DOHH2 (cell line): ENCODE data around the gene PGF.
A peak's percentile ranks its signal among the peaks of the same experiment; 100 is the strongest.

Experiments
- H3F3A ChIP-seq: fragments of 200-600 bp; sonication (generic), shearing (Covaris generic); 2 replicates; pipeline ENCODE4 v1.6.0; 2016; ENCODE audit warnings: antibody characterized with exemption, mild to moderate bottlenecking; ENCODE audit not compliant: control insufficient read depth, insufficient read depth
- H3K27ac ChIP-seq: fragments of 200-600 bp; sonication (generic); 2 replicates; pipeline ENCODE4 v1.5.1; 2014; ENCODE audit warnings: low read depth, mild to moderate bottlenecking, low read length, moderate library complexity
- H3K27me3 ChIP-seq: fragments of 200-600 bp; sonication (generic); 2 replicates; pipeline ENCODE4 v1.6.1; 2014; ENCODE audit warnings: mild to moderate bottlenecking, low read length, mixed read lengths; ENCODE audit not compliant: control insufficient read depth
- H3K36me3 ChIP-seq: fragments of 200-600 bp; sonication (generic); 2 replicates; pipeline ENCODE4 v1.6.1; 2014; ENCODE audit warnings: mild to moderate bottlenecking, low read length, moderate library complexity, mixed read lengths; ENCODE audit not compliant: control insufficient read depth
- H3K4me1 ChIP-seq: fragments of 200-600 bp; sonication (generic); 2 replicates; pipeline ENCODE4 v1.6.1; 2014; ENCODE audit warnings: mild to moderate bottlenecking, low read length, mixed read lengths; ENCODE audit not compliant: control insufficient read depth
- H3K4me2 ChIP-seq: fragments of 200-600 bp; sonication (generic); 2 replicates; pipeline ENCODE4 v1.6.0; 2014; ENCODE audit warnings: mild to moderate bottlenecking, low read length, moderate library complexity
- H3K4me3 ChIP-seq: fragments of 200-600 bp; sonication (generic); 2 replicates; pipeline ENCODE4 v1.5.1; 2014; ENCODE audit warnings: mild to moderate bottlenecking, low read length, mixed read lengths
- H3K79me2 ChIP-seq: fragments of 200-600 bp; sonication (generic); 2 replicates; pipeline ENCODE4 v1.6.1; 2014; ENCODE audit warnings: mild to moderate bottlenecking, low read length, mixed read lengths; ENCODE audit not compliant: control insufficient read depth
- H3K9me2 ChIP-seq: fragments of 200-600 bp; sonication (generic); replicated peaks from 2 replicates; pipeline ENCODE4 v1.6.1; 2014; ENCODE audit warnings: mild to moderate bottlenecking, low read length, mixed read lengths; ENCODE audit not compliant: control insufficient read depth
- H3K9me3 ChIP-seq: fragments of 200-600 bp; sonication (generic); 2 replicates; pipeline ENCODE4 v1.6.1; 2014; ENCODE audit warnings: antibody characterized with exemption, low read length, mixed read lengths; ENCODE audit not compliant: control insufficient read depth, insufficient read depth
- H4K20me1 ChIP-seq: fragments of 200-600 bp; sonication (generic); 2 replicates; pipeline ENCODE4 v1.6.0; 2014; ENCODE audit warnings: low read depth, mild to moderate bottlenecking, antibody characterized with exemption, low read length, moderate library complexity; ENCODE audit not compliant: control insufficient read depth, insufficient read depth
- EZH2phosphoT487 ChIP-seq: fragments of 200-600 bp; sonication (generic); IDR thresholded peaks from 2 replicates; pipeline ENCODE4 v1.6.1; 2017; ENCODE audit warnings: borderline replicate concordance, mild to moderate bottlenecking, antibody characterized with exemption, low read length, moderate library complexity, mixed read lengths
- TF ChIP-seq, protein P1 (sequence below): fragments of 200-600 bp; sonication (generic); IDR thresholded peaks from one replicate; pipeline ENCODE4 v1.5.1; 2014; ENCODE audit warnings: antibody characterized with exemption, mild to moderate bottlenecking, low read depth, low read length; ENCODE audit not compliant: poor library complexity, severe bottlenecking

The PGF gene

DNA sequence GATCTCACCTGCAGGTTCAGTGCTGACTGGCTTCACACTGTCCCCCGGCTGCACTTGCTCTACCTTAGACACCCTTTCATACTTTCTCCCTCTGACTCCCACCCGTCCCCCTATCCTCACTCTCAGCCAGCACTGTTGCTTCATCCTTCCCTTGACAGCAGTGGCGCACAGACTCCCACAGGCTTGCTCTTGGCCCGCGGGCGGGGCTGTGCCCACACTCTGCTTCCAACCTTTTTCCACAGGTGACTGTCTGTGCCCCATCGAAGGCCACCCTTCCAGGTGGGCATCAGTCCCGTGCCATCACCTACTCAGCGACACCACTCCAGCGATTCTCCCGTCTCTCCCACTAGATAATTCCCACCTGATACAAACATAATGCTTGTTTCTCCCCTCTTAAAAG lies 31.3 kb downstream of the PGF start:
- Histone ChIP-seq H3K27me3 (peaks cover 7% of the 10 kb centered on the region), H3K9me3 (no peaks in the 10 kb centered on the region), H3F3A (0 out of 2 replicates have a peak, but pooled peaks cover 2% of the 10 kb centered on the region), H3K4me3 (no peak overlapping the region), H3K9me2 (no peaks in the 10 kb centered on the region), H3K27ac (no peak overlapping the region), H3K79me2 (no peaks in the 10 kb centered on the region), H4K20me1 (no peaks in the 10 kb centered on the region), H3K36me3 (no peaks in the 10 kb centered on the region), H3K4me1 (peaks cover 14% of the 10 kb centered on the region), H3K4me2 (no peak overlapping the region)
- TF ChIP-seq EZH2phosphoT487, result no peak

GRCh38 chr14:74922752-74923401 lies 32.5 kb downstream of the PGF start, which contains the start of gene RPS6KL1:
RPS6KL1 (minus strand) TSS chr14:74923260; CDS start chr14:74921541, 1,719 bp downstream.
- TF ChIP-seq, protein P1, sequence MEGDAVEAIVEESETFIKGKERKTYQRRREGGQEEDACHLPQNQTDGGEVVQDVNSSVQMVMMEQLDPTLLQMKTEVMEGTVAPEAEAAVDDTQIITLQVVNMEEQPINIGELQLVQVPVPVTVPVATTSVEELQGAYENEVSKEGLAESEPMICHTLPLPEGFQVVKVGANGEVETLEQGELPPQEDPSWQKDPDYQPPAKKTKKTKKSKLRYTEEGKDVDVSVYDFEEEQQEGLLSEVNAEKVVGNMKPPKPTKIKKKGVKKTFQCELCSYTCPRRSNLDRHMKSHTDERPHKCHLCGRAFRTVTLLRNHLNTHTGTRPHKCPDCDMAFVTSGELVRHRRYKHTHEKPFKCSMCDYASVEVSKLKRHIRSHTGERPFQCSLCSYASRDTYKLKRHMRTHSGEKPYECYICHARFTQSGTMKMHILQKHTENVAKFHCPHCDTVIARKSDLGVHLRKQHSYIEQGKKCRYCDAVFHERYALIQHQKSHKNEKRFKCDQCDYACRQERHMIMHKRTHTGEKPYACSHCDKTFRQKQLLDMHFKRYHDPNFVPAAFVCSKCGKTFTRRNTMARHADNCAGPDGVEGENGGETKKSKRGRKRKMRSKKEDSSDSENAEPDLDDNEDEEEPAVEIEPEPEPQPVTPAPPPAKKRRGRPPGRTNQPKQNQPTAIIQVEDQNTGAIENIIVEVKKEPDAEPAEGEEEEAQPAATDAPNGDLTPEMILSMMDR, result no peak
- no peak for TF ChIP-seq EZH2phosphoT487
- Histone ChIP-seq H3K36me3 (no peaks in the 10 kb centered on the region), H3K79me2 (no peaks in the 10 kb centered on the region), H3K9me3 (no peaks in the 10 kb centered on the region), H4K20me1 (no peaks in the 10 kb centered on the region), H3K9me2 (no peaks in the 10 kb centered on the region), H3F3A (no peaks in the 10 kb centered on the region), H3K4me1 (peaks cover 13% of the 10 kb centered on the region), H3K4me3 (peak within 1 kb of the TSS; percentile 86), H3K27me3 (peaks cover 4% of the 10 kb centered on the region; the same call in 1 of the 2 replicates), H3K27ac (no peak within 1 kb of the TSS), H3K4me2 (peak within 1 kb of the TSS; percentile 93)

DNA sequence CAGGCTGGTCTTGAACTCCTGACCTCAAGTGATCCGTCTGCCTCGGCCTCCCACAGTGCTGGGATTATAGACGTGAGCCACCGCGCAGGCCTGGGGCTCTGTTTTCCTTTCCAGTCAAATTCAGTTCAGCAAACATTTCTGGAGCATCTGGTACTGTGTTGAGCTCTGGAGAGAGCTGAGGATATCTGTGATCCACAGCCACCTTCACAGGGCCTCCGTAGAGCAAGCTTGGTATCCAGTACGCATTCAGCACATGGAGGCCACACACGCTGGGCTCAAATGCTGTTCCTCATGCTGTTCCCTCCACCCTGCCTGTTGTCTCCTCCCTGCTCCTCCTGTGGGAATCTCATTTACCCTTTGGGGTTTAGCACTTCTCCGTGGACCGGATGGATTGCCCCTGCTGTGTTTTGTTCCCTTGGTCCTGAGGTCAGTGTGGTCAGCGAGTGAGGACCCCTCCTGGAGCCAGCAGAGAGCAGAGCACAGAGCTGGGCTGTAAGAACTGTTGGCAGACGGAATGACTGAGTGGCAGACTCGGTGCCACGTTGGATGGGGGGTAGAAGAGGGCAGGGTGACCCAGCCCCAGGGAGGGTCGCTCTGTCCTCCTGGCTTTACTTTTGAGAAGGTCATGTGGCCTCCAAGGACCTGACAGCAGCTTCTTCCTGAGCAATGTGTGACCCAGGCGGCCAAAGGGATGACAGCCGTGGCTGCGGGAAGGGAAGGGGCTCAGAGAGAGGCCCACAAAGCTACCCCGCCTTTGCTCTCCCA lies 33.2 kb downstream of the PGF start:
- H3K4me3 ChIP-seq, result peak overlapping the region; percentile 86
- no peak overlapping the region for H3K27ac ChIP-seq
- no peaks in the 10 kb centered on the region for H4K20me1 ChIP-seq
- peaks cover 13% of the 10 kb centered on the region for H3K4me1 ChIP-seq
- 0 out of 2 replicates have a peak, but pooled peaks cover 3% of the 10 kb centered on the region for H3K27me3 ChIP-seq
- TF ChIP-seq EZH2phosphoT487, result no peak
- TF ChIP-seq, protein P1, result no peak
- H3K79me2 ChIP-seq, result no peaks in the 10 kb centered on the region
- no peaks in the 10 kb centered on the region for H3K36me3 ChIP-seq
- H3K9me2 ChIP-seq, result no peaks in the 10 kb centered on the region
- peak overlapping the region; percentile 93 for H3K4me2 ChIP-seq
- H3F3A ChIP-seq, result no peaks in the 10 kb centered on the region
- no peaks in the 10 kb centered on the region for H3K9me3 ChIP-seq

GRCh38 chr14:74921053-74921620 lies 34.3 kb downstream of the PGF start:
- no peaks in the 10 kb centered on the region for H4K20me1 ChIP-seq
- H3K9me3 ChIP-seq, result no peaks in the 10 kb centered on the region
- H3K4me2 ChIP-seq, result no peak overlapping the region
- no peaks in the 10 kb centered on the region for H3K9me2 ChIP-seq
- H3K79me2 ChIP-seq, result no peaks in the 10 kb centered on the region
- H3F3A ChIP-seq, result no peaks in the 10 kb centered on the region
- H3K36me3 ChIP-seq, result no peaks in the 10 kb centered on the region
- H3K27ac ChIP-seq, result no peak overlapping the region
- no peaks in the 10 kb centered on the region for H3K27me3 ChIP-seq
- TF ChIP-seq, protein P1, result no peak
- TF ChIP-seq EZH2phosphoT487, result no peak
- no peak overlapping the region for H3K4me3 ChIP-seq
- H3K4me1 ChIP-seq, result peaks cover 13% of the 10 kb centered on the region
